ENCODE measurements around the gene ZNF485. TPM values are rescaled to one million over a fixed set of nuclear protein-coding genes. Genes with fewer than 3 reads are reported as not detected.

The ZNF485 gene
- total RNA-seq (2021; fragmentation: NEBNext Ultra II Directional; extraction: Animal tissue kit (Norgen Biotek cat#: 25700)), result 1 to 10 TPM; 2.3 to 3.0 (median 2.7) TPM
- long read RNA-seq, transcript ZNF485-201 (5 exons, 2,054 nt), result major isoform, 6 of 7 reads
- long read RNA-seq, partial matches to known transcripts, result 0 of 7 reads
- long read RNA-seq, other reads (novel, unspliced or antisense), result 1 of 7 reads

DNA sequence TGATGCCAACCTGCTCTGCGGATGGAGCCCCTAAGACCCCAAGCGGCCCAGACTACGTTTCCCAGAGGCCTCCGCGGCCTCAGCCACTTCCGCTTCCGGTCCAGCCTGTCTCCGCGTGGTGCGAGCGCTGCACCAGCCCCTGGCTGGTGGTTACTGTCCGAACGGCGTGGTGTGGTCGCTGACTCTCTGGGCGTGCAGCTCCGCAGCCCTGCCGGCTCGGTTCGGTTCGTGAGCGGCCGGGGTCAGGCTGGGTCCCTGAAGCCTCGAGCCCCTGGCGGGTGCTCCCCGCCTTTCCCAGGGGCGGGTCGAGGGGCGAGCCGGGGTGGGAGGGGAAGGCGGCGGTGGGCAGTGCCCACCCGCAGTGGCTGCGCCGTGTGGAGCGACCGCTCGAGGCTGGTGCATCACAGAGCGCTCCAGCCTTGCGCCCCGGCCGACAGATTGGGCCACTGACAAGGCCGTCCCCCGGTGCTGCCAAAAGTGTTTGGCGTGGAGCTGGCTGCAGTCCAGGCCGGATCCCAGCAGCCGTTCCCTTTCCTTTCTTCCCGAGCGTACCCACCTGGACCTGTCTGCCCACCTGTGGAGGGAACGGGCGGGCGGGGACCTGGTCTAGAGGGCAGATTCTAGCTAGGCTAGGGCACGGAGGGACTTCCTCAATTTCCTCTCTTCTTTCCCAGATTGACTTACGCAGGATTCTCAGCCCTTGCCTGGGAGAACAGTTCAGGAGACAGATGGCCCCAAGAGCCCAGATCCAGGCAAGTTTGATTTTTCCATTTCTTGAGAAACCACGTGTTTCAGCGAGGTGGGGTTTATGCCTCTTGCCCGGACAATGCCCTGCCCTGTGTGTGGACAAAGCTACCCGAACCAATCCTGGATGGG, at the start of gene ZNF485:
Gene ZNF485 (plus strand): TSS at position 116 of the 876 bp plus-strand sequence. CDS start 613 bp downstream, at position 729.
- peak; percentile 42 for DNase-seq
- no peak for TF ChIP-seq CTCF (IDR thresholded peaks at IDR 0.05)
- H3K27me3 Mint-ChIP-seq (ENCODE audit: insufficient read depth), result peaks cover 6% of the 10 kb centered on the region
- H3K36me3 Mint-ChIP-seq (ENCODE audit: low read depth), result peaks cover 49% of the 10 kb centered on the region
- H3K9me3 Mint-ChIP-seq, result peaks cover 3% of the 10 kb centered on the region; the same call in 1 of the 2 replicates
- peaks cover 51% of the 10 kb centered on the region for H3K4me1 Mint-ChIP-seq (ENCODE audit: low read depth)
- H3K27ac Mint-ChIP-seq, result peak within 1 kb of the TSS; percentile 63
- peak within 1 kb of the TSS; percentile 87 for H3K4me3 Mint-ChIP-seq

- Mint-ChIP-seq H3K36me3 (ENCODE audit: low read depth) (peaks cover 70% of the 10 kb centered on the region), H3K9me3 (peaks cover 32% of the 10 kb centered on the region)
Observed at GRCh38 chr10:43557214-43557613, 49.0 kb upstream of the ZNF485 start.

DNA sequence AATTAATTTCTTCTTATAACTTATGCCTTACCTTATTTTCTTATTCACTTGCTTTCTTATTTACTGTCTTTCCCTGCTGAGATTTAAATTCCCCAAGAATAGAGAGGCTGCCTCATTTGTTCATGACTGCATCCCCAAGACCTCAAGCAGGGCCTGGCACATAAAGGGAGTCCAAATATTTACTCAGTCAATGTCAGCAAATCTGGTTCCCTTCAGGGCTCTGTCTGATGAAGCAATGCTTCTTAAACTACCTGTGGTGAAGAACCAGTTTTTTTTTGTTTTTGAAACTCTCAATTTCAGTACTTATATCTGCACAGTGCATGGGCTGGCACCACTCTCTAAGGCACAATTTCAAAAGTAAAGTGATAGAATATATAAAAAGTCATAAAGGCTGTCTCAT, 36.6 kb upstream of the ZNF485 start:
- Mint-ChIP-seq H3K4me3 (no peak overlapping the region), H3K27me3 (ENCODE audit: insufficient read depth) (no peaks in the 10 kb centered on the region), H3K4me1 (ENCODE audit: low read depth) (peaks cover 23% of the 10 kb centered on the region), H3K9me3 (peaks cover under 1% of the 10 kb centered on the region), H3K36me3 (ENCODE audit: low read depth) (peaks cover 22% of the 10 kb centered on the region), H3K27ac (no peak overlapping the region)
- no peak for DNase-seq
- TF ChIP-seq CTCF (IDR thresholded peaks at IDR 0.05), result no peak

More at GRCh38 chr10:43557214-43557613, 49.0 kb upstream of the ZNF485 start:
- TF ChIP-seq CTCF (IDR thresholded peaks at IDR 0.05), result no peak
- H3K27ac Mint-ChIP-seq, result no peak overlapping the region
- H3K4me1 Mint-ChIP-seq (ENCODE audit: low read depth), result peaks cover under 1% of the 10 kb centered on the region; the same call in 1 of the 2 replicates
- H3K4me3 Mint-ChIP-seq, result no peak overlapping the region
- no peak for DNase-seq
- no peaks in the 10 kb centered on the region; the same call in 1 of the 2 replicates for H3K27me3 Mint-ChIP-seq (ENCODE audit: insufficient read depth)

GRCh38 chr10:43570971-43571370, 35.3 kb upstream of the ZNF485 start:
- Mint-ChIP-seq H3K4me1 (ENCODE audit: low read depth) (peaks cover 36% of the 10 kb centered on the region), H3K9me3 (peaks cover 13% of the 10 kb centered on the region), H3K4me3 (no peak overlapping the region), H3K27ac (no peak overlapping the region), H3K27me3 (ENCODE audit: insufficient read depth) (no peaks in the 10 kb centered on the region), H3K36me3 (ENCODE audit: low read depth) (peaks cover 28% of the 10 kb centered on the region)
- no peak for TF ChIP-seq CTCF (IDR thresholded peaks at IDR 0.05)
- DNase-seq, result no peak

- TF ChIP-seq CTCF (IDR thresholded peaks at IDR 0.05), result no peak
- Mint-ChIP-seq H3K27ac (peak overlapping the region; percentile 89), H3K27me3 (ENCODE audit: insufficient read depth) (no peaks in the 10 kb centered on the region; the same call in 1 of the 2 replicates), H3K9me3 (peaks cover 14% of the 10 kb centered on the region), H3K4me3 (peak overlapping the region; percentile 91), H3K4me1 (ENCODE audit: low read depth) (peaks cover 37% of the 10 kb centered on the region), H3K36me3 (ENCODE audit: low read depth) (peaks cover 20% of the 10 kb centered on the region)
- no peak for DNase-seq
Observed at GRCh38 chr10:43573250-43574000, 32.8 kb upstream of the ZNF485 start.
